ENCODE results near the gene LDLRAD4.
"Not testable (repeated sequence)": the region's sequence is repeated elsewhere in the genome, so short reads cannot be mapped to it uniquely, and the experiment has no call there.

LDLRAD4 gene

DNA sequence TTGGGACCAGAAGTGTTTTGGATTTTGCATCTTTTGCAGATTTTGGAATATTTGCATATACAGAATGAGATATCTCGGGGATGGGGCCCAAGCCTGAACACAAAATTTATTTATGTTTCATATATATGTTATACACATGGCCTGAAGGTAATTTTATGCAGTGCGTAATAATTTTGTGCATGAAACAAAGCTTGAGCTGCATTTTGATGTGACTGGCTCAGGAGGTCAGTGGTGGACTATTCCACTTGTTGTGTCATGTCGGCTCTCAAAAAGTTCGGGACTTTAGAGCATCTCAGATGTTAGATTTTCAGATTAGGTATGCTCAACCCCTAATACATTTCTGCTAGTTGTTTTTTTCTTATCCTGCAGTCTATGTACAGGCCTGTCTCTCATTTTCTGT, 362.4 kb downstream of the LDLRAD4 start:
- no peak for DNase-seq

DNA sequence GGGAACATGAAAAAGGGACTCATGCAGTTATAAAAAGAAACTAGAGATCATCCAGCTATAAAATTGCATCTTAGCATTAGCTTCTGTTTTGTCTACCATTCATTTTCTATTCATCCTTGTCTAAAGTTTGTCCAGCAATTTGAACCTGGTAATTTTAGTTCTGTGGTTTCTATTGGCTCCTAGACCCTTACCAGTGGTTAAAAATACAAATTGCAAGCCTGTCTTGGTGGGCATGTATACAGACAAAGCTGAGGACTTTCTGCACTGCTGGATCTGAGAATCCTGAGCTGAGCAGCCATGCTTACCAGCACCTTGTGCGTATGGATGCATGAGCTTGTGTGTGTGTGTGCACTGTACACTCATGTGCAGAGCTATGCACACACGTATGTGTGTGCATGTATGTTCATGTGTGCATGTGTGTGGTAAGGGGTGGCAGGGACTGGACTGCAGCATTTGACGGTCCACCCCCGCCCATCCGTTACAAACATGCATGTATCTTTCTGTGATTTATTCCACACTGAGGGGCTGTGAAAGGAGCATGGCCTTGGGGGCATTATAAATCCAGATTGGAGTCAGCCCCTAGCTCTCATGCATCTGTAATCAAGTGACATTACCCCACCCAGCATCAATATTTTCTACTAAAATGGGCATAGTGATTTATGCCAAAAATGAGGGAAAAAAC, 363.1 kb downstream of the LDLRAD4 start:
- DNase-seq = no peak

DNA sequence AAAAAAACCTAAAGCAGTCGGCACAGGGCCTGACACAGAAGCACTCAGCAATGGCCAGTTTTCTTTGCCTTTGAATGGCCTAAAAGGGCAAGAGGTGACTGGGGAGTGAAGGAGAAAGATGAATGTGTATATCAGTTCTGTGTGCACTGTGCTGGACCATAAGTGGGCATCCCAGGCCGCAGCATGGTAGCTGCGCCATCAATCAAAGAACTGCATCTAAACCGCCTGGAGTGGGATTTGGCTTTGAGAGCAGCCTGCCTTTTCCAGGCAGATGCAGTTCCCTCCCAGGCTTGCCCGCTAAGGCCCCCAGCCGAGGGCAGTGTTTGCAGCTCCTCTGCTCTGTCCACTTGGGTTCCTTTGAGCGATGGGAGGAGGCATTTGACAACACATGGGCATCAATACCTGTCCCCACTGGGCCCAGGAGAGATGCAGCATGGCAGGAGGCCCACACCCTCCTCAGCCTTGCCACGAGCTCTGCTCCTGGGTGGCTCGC, 363.7 kb downstream of the LDLRAD4 start:
- no peak for DNase-seq

DNA sequence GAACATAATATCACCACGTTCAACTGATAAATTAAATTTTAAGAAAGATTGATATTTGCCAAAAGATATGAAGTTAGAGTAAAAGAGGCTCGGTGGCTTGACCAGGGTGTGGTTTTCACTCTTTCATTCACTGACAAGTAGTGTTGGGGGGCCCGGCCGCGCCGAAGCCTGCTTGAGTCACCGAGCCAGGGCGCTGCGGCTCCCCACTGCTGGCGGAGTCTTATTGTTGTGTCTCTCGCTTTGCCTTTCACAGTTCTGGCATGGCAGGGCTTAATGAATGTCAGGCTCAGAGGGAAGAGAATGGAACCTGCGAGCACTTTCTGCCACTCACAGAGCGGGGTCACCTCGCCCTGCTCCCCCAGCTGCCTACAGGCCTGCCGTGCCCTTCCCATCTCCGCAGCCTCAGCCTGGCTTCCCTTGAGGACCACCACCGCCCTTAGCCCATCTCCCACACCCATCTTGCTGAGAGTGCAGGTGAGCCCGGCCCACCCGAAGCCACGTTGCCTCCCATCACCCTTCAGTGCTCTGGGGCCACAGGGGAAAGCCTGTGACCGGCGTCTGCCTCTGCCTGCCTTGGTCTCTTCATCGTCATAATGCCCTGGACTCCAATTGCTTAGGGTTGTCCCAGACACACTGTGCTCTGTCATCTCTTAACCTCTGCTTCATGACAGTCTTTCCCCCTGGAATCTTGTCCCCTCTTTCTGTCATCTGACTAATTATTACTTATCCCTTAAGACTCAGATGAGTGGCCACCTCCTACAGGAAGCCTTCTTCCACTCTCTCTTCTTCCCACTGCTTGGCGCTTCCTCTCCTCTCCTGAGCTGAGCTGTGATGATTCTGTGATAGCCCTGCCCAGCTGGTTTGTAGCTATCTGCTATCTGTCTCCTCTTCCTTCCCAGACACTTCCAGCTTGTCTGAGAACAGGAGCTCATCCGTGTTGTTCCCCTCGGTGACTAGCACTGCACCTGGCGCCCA, 365.3 kb downstream of the LDLRAD4 start:
- DNase-seq = no peak

DNA sequence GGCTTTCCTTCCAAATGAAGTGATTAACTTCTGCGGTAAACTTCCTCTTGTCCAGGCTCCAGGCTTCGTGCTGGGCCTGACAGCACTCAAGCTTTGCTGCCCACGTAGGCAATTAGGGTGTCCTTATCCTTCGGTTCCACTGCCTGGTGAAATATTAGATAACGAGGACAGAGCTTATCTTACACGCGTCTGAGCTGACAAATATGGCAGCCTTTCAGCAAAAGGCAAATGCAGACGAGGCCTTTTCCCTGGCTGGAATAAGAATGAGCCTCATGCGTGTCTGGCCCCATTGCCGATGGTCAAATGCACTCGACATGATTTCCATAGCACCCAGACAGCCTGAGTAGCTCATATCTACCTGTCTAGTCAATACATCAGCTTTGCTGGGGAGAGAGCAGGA, 366.3 kb downstream of the LDLRAD4 start:
- no peak for DNase-seq

DNA sequence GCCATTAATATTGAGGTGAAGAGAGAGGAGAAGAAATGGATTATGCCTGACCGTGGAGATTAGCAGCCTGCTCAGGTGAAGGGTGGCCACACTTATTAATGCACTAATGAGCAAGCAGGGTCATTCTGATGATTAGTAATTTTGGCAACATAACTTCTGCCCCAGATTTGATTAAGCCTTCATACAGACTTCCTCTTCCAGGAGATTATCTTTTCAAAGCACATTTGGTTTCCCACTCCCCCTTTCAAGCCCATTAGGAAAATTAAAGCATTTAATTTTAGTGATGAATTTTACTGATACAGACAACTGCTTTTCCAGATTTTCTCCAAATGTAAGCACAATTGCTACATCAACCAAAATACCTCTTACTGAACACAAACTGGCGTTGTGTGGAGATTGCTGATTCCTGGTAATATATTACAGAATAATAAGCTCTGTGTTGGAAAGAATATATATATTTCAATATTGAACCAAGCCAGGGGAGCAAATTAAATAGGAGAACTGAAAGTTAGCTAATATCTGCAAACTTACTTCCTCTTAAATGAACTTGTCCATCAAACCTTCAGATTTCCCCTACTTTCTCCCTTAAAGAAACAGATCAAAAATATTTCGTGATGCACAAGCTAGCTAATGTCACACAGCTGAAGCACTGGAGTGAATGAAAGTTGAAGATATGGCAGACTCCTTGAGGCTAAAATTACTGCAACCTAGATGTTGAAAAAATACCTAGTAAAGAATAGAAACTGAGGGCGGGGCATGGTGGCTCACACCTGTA, 367.0 kb downstream of the LDLRAD4 start:
- DNase-seq = no peak

DNA sequence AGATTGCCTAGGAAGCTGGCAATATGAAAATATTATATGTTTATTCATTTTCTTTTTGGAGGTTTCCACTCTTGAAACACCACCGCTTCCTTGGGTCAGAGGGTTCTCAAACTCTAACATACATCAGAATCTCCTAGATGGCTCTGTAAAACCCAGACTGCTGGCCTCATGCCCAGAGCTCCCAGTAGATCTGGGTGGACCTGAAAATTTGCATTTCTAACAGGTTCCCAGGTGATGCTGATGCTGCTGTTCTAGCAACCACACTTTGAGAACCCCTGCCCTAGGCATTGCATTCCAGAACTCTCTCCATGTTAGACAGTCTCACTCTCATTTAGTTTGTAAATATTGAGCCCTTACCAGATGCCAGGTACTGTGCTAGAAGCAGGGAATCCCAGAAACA, 368.4 kb downstream of the LDLRAD4 start:
- DNase-seq = no peak

DNA sequence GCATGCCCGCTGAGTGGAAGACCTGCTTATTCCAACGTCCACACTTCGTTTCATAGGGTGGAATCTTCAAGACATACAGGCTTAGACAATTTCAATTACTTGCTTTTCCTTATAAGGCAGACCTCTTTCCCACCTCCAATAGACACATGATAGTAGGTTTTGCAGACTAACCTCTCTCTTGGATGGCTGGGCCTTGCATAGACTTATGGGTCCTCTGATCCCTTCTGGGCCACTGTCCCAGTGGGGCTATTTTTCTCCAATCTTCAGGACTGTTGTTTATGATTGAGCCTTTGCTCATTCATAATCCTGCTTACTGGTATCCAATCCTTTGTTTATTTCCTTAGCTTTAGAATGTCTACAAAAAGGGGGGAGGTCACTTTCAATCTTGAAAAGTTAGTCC, 368.9 kb downstream of the LDLRAD4 start:
- no peak for DNase-seq

DNA sequence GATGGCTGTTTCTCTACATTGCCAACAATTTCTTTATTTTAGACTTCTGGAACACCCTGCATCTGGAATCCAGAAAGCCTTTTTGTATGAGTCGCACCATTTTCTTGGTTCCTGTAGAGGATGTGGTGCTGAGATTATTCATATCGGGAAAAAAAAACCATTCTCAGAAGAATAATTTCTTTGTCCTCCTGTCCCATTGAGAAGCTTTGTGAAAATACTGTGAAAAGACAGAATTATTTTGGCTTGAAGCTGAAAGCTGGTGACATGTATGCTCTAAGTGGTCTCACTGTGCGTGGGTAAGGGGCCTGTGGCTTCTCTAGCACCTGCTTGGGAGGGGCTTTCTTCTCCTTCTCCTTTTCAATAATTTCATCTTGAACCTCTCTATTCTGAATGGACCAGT, 369.4 kb downstream of the LDLRAD4 start:
- peak in 1 of 5 donors; percentile 42 for DNase-seq

DNA sequence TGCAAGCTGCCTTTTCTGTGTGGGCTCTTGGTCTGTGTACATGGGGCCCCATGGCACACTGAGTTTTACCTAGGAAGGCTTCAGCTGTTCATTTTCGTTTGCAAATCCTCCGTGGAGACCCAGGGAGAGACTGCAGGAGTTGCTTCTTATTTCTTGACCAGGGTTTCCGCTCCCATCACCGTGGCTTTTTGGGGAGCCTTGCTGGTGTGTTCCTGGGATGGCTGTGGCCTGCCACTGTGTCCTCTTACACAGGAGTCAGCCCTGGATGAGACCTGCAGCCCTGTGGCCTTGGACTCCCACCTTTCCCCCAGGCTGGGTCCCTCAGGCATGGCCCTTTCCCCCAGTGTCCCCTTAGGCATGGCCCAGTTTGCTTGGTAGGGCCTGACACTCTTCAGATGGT, 370.8 kb downstream of the LDLRAD4 start:
- no peak for DNase-seq

DNA sequence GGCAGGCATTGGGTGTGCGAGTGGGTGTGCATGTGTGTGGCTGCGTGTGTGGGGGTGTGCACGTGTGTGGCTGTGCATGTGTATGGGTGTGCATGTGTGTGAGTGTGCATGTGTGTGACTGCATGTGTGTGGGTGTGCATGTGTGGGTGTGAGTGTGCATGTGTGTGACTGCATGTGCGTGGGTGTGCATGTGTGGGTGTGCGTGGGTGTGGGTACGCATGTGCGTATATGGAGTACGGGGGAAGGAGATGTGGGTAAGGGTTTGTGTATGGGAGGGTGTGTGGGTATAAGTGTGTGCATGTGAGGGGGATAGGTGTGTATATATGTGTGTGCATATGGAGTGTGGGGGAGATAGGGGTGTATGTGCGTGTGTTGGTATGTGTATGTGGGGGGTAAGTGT, 371.4 kb downstream of the LDLRAD4 start:
- no peak for DNase-seq

DNA sequence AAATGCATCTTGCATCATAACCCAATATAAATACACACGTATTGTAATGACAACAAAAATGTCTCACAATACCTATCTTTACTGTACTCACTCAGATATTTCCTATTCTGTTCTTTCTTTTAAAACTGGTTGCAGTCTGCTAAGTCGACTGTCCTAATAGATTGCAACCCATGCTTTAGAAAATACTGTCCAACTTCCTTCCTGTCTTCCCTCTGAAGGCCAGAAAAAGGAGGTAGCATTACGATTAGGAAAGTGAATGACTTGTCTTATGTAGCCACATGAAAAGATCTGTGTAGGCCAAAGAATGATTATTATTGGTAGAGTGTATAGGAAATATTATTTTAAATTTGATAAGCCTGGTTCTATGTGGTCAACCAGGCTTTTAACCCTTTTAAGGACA, 373.7 kb downstream of the LDLRAD4 start:
- DNase-seq = no peak

DNA sequence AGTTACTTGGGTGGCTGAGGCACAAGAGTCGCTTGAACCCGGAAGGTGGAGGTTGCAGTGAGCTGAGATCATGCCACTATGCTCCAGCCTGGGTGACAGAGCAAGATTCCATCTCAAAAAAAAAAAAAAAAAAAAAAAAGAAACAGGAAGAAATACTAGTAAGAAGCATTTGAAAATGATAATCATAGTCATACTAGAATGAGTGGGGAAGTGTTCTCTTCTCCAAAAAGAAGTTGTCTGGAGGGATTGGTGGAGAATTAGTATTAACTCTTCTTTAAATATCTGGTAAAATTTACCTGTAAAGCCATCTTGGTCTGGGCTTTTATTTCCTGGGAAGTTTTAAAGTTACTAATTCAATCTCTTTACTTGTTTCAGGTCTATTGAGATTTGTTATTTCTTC, 376.0 kb downstream of the LDLRAD4 start:
- DNase-seq = no peak

DNA sequence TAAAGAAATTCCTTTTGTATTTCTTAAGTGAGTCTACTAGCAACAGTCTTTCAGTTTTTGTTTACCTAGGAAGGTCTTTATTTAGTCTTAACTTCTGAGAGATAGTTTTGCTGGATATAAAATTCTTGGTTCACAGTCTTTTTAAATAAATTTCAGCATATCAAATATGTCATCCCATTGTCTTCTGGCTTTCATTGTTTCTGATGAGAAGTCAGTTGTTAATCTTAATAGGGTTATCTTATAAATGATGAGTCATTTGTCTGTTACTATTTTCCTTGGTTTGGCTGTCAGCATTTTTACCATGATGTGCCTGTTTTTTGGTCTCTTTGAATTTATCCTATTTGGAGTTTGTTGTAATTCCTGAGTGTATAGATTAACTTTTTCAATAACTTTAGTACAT, 378.5 kb downstream of the LDLRAD4 start:
- DNase-seq = no peak

DNA sequence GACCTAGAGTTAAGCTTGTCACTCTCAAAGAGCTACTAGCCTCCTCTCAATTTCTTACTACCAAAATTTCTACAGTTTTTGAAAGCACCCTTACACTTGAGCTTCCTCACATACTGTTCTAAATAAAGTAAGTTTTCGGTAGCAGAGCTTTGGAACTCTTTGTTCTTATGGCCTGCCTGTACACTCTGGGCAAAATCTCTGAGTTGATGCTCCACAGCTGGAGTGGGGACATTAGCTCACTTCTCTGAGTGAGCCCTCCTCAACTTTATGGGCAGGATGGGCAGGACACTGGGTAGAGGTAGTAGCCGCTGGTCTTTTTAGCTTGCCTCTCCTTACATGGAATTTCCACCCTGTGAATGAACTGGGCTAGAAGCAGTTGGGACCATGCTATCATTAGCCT, 380.0 kb downstream of the LDLRAD4 start:
- no peak for DNase-seq

DNA sequence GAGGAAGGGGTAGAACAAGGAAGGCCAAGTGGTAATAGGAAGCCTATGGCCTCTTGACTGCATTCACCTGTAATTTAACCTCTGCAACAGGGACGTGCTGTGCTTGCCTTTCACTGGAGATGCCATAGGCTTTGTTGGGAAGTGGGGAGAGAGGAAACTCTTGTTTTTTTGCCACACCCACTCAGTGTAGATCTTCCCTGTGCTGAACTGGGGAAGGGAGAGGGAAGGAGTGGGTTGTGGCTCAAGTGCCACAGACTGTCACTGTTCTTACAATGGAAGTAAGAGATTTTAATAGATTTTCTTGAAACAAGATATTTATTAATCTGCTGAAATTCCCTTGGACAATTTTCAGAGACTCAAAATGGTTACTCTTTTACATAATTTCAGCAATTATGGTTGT, 380.5 kb downstream of the LDLRAD4 start:
- DNase-seq = no peak

DNA sequence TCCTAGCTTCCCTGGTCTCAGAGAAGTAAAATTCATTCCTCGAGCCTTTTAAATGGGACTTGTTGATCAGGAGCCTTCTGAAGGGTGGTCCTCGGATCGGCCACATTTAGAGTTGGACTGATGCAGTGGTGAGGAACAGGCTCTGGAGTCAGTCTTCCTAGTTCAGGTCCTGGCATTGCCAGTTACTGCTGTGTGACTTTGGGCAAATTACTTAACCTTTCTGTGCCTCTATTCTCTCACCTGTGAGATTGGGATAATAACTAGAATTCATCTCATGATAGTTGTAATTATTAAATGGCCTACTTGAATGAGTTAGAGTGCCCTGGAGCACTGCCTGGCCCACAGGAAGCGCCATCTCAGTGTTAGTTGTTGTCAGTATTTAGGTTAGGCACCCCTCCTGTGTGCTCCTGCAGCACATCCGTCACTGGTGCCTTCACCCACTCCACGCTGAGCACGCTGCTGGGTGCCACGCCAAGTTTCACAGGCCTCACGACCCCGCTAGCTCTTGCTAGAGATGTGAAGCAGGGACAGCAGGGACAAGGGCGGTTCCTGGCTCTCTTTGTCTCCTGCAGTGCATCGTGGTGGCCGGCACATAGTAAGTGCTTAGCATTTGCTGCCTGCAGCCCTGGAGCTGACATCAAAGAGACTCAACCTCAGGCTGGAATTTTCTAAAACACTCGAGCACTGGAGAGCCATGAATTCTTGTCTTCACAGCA, 384.9 kb downstream of the LDLRAD4 start:
- no peak for DNase-seq

DNA sequence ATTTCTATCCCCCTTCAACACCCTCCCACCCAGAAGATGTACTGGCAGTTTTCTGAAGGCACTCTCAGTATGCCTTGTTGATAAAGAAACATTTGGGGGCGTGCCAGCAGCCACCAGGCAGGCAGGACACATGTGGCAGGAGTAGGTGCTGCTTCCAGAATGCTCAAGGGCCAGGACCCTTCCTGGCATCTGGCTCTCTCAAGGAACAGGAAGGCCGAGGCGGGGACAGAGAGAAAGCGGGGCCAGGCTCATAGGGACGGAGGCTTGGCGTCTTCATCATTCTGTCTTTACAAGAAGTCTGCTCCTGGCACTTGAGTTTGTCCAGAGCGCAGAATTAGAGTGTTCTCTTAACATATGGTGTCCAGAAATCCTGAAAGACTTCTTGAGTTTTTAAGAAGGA, 386.2 kb downstream of the LDLRAD4 start:
- no peak for DNase-seq

DNA sequence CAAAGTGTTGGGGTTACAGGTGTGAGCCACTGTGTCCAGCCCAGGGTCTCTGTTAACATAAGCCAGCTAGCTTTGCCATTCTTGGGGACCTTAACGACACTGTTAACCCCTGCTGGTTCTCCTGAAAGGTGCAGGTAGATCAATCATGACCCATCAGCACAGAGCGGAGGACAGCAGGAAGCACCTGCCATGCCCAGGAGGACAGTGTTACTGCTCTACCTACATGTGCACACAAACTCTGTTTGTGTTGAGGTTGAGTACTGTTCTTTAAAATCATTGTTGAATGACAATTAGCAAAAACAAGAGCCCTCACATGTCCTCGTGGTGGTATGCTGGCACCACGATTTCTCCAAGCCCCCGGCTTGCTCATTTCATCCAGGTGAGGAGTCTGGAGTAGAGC, 386.9 kb downstream of the LDLRAD4 start:
- DNase-seq = no peak

DNA sequence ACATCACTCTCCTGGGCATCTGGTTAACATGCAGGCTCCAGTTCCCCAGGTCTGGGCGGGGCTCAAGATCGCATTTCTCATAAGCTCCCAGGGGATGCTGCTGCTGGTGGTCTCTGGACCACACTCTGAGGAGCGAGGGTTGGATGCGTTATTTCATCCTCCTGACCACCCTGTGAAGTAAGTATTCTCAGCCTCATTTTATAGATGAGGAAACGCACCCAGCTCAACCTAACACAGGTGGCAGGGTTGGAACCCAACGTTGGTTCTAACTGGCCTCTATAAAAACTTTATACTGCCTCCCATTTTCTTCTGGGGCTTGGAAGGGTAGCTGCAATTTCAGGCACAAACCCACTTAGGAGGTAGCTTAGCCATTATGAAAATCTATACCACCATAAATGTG, 387.3 kb downstream of the LDLRAD4 start:
- no peak for DNase-seq

DNA sequence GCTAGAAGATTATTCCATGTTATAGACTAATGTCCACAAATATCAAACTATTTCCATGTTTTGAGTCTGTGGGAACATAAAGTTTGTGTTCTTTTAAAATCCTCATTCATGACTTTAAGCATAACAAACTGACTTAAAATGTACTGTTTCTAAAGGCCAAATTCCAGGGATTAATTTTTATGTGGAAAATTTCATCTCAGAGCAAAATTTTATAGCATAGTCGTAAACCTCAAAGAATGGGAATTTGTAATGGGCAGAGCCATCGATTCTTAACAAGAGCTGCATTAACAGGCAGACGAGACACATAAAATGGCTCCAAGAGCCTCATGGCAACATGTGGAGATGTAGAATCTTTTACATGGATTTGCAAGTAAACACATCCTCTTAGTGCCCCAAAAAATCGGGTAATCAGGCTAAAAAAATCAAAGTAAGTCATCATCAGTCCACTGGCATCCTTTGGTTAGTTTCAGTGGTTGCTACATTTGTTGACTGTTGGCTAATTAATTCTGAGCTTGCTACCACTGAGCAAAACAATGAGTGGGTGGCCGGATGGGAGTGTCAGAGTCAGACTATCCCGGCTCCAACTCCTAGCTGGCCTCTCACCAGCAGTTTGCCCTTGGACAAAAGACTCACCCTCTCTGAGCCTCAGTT, 388.2 kb downstream of the LDLRAD4 start:
- peak in 1 of 5 donors; percentile 50 for DNase-seq

DNA sequence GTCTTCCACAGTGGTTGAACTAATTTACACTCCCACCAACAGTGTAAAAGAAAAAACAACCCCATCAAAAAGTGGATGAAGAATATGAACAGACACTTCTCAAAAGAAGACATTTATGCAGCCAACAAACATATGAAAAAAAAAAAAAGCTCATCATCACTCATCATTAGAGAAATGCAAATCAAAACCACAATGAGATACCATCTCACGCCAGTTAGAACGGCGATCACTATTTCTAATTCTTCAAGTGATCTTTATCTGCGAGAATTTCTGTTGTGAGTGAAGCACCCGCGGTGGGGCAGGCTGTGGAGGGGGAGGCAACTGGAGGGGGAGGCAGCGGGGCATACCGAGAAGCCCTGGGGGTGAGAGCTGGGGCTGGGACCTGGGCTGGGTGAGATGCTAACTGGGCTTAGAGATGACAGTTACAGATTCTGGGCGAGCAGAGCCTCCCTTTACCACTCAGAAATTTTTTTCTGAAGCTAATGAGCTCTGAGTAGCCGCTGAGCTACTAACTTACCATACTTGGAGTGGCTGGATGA, 389.5 kb downstream of the LDLRAD4 start:
- DNase-seq = not testable (repeated sequence)
